ENCODE measurements around the gene UBE3C.
A peak's percentile ranks its signal among the peaks of the same experiment; 100 is the strongest.
"Not testable (repeated sequence)": the region's sequence is repeated elsewhere in the genome, so short reads cannot be mapped to it uniquely, and the experiment has no call there.

Gene UBE3C

DNA sequence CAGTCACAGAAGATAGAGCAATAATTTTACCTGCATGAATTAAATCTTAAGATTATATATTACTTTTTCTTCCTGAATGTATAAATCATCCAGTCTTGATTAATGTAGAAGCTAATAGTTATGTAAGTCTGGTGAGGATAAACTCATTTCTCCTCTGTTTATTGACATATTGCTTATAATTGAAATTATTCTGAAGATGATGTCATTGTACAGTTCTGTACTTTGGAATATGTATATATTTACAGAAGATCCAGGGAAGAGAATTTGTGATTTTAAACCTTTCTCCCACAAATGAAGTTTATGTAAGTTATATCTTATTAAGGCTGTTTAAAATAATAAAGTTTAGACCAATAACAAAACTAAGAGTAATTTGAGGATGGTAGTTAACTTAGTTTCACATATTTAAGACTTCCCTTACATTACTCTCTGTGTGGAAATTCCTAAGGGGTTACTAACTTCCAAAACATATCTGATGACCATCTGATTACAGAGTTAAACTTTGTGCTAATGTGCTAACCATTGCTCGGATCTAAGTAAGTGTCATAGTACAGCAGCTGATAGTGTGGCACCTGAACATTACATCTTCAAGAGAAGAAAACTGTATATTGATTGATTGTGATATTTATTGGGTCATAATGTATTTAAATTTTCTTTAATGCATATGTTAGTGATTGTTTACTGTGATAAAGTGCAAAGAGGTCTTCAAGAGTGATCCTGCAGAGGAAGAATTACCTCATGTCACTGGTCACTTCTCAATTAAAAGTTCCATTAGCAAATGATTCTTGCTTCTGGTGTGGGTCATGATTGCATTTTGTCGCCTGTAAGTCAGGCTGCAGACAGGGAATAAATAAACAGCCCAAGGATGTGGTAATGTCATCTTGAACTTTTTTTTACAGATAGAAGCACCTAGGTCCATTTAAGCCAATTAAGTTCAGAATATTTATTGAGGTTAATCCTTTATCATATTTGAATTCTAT, 96.9 kb downstream of the UBE3C start:
- DNase-seq = no peak

DNA sequence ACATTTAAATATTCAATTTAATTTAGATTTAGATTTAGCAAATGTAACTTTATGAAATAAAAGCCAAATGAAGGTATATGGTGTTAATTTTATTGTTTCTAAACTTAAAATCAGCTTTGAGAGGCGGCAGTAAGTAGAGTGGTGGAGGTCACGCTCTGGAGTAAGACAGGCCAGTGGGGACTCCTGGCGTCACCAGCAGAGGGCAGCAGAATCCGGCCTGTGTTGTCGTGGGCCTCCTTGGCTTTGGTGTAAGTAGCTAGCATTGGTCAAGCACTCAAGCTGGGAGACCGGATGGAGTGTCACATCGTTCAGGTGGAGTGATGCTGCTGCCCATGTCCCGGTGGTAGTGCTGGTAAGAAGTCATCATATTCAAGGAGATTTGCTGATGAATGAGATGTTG, 99.4 kb downstream of the UBE3C start:
- DNase-seq = peak in 1 of 58 donors; percentile 12

DNA sequence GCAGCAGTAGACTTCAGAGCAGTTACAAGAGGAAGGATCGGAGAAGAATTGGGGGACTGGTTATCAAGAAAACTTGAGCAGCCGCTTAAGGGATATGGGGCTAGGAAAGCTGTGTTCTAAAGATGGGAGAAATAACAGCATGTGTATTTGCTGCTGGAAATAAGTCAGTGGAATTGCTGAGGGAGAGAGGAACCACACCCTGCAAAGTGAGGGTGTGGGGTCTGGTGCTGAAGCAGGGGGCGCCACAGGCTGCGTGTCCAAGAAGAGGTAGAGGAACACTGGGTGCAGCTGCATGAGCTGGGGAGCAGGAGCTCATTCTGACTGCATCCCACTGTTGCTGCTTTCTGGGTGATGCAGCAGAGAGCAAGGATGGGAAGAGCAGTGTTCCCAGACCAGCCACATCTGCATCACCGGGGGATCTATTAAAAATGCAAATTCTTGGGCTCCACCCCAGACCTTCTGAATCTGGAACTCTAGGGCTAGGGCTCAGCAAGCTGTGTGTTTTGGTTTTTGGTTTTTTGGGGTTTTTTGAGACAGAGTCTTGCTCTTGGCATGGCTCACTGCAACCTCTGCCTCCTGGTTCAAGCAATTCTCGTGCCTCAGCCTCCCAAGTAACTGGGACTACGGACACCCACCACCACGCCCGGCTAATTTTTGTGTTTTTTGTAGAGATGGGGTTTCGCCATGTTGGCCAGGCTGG, 101.0 kb downstream of the UBE3C start:
- no peak for DNase-seq

DNA sequence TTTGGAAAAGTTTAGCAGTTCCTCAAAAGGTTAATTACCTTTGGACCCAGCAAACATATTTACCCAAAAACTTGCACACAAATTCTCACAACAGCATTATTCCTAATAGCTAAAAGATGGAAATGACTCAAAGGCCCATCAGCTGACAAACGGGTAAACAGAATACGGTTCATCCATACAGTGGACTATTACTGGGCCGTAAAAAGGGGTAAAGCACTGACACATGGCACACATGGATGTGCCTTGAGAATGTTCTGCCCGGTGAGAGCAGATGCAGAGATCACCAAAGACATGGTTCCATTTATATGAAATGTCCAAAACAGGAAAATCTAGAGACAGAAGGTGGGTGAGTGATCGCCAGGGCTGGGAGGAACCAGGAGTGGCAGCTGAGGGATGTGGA, 102.9 kb downstream of the UBE3C start:
- no peak for DNase-seq

DNA sequence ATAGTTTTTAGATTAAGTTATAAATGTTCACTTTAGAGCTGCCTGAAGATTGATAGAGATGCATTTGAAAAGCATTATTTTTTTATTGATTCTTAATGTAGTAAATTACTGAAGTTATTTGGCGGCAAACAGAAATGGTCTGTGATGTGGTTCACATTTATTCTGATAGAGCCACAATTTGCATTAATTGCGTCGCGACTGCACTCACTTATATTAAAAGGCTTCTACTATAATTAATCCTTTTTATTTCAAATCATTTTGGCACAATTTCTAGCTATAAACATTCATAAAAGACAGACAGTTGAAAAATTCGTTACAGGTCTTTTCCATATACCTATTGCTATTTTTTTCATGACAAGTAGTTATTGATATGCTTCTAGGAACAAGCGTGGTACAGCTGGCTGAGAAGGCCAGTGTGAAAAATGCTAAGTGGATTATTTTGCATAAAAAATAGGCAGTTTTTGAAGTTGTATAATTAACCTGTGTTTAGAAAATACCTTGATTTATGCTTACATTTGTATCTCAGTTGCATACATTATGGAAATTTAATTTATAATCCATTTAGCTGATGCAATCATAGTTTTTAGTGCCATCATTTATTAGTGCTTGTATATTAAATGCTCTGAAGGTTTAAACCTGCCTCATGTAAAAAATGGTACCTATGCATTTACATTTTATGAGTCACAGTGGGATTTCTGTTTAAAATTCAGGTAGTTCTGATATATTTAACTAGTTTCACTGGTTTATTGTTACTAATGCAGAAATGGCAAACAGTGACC, 106.0 kb downstream of the UBE3C start:
- no peak for DNase-seq

DNA sequence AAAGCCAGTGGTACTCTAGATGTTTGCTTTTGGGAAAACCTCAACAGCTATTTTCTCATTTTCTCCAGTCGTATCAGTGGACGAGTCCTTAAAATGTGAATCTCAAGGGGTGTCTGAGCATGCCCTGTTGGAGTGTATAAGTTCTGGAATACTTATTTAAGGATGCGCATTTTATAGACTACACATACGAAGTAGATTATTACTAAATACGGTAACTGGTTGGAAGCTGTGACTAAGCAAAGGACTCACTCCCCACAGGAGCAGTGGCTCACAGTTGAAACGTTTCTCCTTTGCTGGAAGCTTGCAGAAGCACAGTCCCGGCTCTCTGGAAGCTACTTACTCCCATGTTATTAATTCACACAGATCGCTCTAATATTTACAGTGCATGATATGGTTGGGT, 107.3 kb downstream of the UBE3C start:
- no peak for DNase-seq

DNA sequence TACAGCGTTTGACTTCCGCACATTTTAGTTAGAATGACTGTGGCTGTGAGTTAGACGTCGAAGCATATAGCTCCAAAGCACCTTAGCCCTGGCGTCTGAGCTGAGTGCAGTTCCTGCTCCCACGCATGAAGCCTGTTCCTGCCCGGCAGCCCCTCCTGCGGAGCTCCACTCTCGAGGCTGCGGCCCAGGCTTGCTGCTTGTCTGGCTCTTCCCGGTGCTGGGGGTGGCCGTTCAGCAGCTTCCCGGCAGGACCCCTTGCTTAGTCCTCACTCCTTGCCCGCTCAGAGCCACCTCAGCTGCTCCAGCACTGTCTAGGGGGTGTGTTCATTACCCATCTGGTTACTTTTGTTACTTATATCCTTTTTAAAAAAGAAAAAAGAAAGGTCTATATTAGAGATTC, 109.9 kb downstream of the UBE3C start:
- no peak for DNase-seq

DNA sequence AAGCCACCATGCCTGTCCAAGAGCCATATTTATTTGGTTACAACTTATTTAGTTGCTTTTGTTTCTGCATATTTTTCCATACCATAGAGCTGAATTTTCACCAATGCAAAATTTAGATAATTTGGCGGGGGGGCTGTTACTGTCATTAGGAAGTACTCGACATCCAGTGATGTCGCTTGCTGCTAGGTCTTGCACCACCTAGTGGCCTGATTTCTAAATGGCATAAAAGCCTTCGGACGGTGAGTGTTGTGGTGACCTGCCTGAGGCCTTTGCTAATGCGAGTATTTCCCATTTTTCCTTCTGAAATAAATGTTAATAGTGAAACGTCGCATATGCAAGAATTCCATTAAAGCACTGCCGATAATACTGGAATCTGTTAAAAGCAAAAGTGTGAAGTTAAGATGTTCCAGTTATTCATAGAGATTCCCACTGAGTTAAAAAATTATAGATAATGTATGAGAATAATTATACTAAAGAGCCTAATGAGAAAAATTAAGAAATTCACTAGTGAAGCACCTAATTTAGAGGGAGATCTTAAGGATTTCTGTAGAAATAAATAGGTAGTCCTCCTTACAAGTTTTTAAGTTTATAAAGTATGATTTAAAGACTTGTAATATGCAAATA, 112.0 kb downstream of the UBE3C start:
- peak in 6 of 58 donors; percentile 2 to 43 (median 8) for DNase-seq

DNA sequence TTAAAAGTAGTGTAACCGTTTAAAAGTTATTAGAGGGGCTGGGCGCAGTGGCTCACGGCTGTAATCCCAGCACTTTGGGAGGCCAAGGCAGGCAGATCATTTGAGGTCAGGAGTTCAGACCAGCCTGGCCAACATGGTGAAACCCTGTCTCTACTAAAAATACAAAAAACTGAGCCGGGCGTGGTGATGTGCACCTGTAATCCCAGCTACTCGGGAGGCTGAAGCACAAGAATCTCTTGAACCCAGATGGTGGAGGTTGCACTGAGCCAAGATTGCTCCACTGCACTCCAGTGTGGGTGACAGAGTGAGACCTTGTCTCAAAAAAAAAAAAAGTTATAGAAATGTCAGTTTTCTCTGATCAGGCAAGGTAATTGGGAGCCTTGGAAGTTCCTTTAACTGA, 113.1 kb downstream of the UBE3C start:
- not testable (repeated sequence) for DNase-seq

DNA sequence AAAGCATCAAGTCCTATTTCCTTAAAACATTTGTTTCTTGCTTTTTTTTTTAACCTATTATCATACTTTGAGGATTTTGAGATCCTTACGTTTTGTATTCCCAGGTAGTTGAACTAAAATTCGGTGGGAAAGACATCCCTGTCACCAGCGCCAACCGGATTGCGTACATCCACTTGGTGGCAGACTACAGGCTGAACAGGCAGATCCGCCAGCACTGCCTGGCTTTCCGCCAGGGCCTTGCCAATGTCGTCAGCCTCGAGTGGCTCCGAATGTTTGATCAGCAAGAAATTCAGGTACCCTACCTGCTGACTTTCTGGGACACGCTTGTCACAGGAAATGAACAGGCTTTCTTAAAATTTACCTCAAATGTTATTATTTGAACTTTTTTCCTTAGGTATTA, 115.1 kb downstream of the UBE3C start:
- DNase-seq = peak in 54 of 58 donors; percentile 3 to 83 (median 42)

DNA sequence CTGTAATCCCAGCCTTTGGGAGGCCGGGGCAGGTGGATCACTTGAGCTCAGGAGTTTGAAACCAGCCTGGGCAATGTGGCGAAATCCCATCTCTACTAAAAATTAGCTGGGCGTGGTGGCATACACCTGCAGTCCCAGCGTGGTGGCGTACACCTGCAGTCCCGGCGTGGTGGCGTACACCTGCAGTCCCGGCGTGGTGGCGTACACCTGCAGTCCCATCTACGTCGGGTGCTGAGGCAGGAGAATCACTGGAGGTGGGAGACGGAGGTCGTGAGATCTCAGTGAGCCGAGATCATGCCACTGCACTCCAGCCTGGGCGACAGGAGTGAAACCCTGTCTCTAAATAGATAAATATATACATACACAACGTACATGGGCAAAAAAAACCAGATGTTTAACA, 116.1 kb downstream of the UBE3C start:
- DNase-seq = not testable (repeated sequence)

DNA sequence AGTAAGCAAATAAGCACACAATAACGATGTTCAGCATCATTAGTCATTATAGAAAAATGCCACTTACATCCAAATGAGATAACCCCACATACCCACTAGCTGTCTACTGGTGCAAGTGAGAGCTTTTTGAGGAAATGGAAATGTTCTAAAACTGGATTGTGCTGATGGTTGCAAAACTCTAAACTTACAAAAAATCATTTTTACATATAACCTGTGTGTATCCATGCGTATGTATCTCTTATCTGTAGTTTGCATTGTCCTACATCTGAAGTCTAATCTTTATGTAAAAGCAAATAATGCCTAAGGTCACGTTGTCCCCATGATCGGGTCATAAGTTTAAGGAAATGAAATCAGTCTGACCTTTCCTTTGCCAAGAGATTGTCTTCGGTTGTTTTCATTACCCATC, 116.5 kb downstream of the UBE3C start:
- no peak for DNase-seq

DNA sequence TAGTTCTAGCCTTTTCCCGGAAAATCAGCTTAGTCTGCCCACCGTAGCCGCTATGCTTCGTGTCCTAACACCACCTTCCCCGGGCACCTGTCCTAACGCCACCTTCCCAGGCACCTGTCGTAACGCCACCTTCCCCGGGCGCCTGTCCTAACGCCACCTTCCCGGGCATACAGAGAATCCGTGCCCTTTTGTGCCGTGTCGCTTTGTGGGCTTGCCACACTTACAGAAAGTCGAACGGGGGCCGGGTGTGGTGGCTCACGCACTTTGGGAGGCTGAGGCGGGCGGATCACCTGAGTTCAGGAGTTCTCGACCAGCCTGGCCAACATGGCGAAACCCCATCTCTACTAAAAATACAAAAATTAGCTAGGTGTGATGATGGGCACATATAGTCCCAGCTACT, 124.4 kb downstream of the UBE3C start:
- DNase-seq = no peak

DNA sequence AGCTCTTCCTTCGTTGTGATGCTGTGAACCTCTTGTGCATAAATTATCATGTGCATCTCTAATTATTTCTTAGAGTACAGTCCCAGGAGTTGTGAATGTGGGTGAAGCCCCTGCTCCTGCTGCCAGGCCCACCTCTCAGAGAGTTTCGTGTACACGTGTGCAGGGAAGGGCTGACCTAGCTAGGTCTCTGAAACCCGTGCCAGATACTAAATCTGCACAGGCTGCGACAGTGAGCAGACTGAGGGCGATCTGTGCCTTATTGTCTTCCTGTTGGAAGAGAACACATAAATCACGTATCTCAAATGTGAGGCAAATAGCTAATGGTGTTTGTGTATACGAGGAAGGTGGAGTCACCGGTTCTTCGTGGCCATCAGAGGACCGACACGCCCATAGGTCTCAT, 126.3 kb downstream of the UBE3C start:
- no peak for DNase-seq

DNA sequence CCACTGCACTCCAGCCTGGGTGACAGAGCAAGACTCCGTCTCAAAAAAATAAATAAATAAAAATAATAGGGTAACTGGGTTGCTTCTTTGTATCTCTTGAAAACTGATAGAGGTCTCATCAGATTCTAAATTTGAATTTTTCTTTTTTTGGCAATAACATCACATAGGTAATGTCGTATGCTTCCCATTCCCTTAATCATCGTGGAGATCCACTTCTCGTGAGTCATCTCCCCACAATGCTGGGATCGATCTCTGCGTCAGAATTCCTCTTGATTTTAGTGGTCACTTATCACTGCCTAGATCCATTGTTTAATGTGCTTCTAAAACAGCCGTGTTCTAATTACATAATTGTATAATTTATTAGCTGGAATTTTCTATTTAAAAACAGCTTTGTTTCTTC, 127.5 kb downstream of the UBE3C start:
- no peak for DNase-seq

DNA sequence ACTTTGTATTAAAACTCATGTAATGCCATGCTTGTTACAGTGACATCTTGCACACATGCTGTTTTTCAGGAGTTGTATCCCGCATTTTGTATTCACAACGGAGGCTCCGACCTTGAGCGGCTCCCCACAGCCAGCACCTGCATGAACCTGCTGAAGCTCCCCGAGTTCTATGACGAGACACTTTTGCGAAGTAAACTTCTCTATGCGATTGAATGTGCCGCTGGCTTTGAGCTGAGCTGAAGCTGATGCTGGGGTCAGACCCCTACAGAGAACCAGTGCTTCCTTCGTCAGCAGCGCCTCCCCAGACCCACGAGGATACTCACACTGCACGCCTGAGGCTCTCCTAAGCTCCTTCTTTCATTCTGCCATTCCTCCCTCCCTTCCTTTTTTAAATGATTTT, 128.8 kb downstream of the UBE3C start:
- no peak for DNase-seq

DNA sequence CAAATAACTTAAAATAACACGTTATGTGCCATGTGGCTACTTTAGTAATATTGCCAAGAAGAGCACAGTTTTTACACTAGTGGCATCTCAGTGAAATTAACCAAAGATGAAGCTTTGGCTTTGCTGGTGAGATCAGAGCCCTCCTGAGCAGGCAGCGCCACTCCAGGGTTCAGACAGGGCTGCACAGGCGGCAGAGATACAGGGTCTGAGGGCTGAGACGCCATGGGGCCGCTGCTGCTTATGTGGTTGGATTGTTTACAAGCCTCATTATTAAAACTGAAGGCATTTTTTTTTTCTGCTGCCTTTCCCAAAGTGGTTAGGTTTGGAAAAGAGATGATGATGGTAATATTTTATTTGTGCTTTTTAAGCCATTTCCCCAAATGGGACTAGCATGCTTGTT, 129.2 kb downstream of the UBE3C start:
- no peak for DNase-seq

DNA sequence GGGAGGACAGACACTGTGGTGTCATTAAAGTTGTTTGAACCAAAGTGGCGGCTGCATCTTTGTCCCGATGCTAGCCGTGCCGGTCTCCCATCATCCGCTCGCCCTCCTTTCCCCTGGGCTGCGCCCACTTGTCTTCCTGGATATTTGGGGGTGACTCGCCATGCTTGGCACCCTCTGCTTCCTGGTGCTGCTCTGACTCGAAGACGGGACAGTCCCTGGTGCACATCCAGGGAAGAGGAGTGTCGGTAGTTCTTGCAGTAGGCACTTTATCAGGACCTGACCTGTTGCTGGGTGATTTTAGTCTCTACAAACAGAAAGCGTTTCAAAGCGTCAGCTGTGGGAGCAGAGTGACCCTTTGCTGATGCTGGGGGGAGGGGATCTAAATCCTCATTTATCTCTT, 129.8 kb downstream of the UBE3C start:
- no peak for DNase-seq

DNA sequence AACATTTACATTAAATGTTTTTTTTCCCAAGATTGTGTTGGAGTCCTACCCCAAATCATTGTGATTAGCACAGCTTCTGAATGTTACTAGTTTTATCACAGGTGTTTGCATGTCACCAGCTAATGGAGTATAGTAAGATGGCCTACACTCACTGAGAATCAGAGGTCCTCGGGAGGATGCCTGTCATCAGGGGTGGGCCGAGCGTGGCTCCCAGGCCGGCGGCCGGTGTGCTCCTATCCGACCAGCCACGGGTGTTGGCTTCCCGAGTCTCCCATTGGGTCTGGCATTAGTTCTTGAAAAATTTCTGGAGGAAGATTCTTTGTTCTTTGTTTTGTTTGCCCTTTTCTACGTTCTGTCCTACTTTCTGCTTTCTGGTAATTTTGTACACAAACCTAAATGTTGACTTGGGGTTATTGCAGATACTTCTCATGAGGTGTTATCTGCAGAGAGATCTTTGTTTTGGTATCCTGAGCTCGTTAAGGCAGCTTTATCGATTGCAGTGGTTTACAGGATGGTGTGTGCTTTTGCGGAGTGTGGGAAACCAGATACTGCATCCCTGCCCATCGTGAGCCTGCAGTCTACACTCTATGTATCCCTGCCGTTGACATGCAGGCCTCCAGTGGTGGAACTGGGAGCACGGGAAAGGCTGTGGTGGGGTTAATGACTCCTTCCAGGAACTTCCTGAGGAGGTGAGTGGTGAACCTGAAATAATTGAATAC, 130.8 kb downstream of the UBE3C start:
- DNase-seq = no peak

DNA sequence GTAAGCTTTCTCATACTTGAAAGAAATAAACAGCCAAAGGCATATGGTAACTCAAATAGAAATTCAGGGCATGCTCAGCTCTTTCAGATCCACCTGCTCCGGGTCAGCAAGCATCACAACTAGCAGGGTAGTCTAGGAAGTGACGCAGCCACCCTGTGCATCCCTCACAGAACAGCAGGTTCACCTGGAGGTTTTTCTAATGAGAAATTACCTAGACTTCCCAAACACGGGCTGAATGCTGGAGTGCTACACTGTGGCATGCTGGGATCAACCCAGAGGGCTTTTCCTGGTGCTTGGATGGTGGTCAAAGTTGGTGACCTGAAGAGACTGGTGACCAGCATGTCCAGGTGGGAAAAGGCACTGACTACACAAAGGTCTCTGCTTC, 131.3 kb downstream of the UBE3C start:
- DNase-seq = no peak
